NCI-H446 treated with DMSO at 0.1 percent for 48 hours (cell line): Measurements from ENCODE around the gene CDKAL1.

Experiments
- DNase-seq: peaks from one replicate; lab custom pipeline; 2025; lab: John Stamatoyannopoulos, UW

Gene CDKAL1

DNA sequence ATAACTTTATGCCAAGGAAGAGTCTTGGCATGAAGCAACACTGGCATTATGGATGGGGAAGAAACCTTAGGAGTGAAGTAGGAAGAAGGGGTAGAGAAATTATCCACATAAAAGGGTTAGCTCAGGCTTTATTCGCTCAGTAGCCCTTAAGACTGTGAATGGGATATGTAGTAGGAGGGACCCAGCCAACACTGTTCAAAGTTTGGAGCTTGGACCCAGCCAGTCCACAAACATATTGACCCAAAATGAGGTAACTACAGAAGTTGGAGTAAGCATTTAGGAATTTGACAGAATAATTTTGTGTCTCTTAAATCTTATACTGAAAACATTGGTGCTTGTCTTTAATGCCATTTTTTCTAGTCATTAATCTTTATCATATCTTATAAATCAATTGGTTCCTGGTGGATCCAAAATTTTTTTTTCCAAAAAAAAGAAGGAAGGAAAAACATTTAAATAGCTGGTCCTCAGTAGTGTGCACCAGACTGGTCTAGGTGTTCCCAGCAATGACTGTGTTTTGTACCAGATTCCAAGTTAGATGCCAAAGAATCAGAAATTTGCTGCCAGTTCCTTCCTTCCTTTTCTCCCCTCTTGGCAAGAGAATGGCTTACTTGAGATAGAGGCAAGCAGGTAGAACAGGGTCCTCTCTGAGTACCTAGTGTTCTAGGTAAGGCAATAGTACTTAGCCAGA lies 607.5 kb downstream of the CDKAL1 start:
- DNase-seq, result no peak

DNA sequence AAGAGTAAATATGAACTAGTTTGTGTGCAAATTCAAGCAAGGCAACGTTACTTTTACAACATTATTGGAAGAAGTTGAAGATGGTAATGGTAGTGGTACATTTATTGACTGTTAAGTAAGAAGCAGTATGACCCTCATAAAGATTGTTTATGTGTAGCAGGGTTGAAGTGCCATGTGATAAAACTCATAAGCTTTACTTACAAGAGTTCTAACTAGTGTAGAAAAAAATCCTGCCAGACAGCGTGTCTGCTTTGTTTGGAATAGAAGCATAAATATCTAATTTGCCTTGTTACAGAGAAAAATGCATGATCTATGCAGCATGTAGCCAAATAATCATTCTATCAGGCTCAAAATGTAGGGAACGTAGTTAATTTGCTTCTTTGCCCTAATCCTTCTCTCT lies 608.5 kb downstream of the CDKAL1 start:
- no peak for DNase-seq

DNA sequence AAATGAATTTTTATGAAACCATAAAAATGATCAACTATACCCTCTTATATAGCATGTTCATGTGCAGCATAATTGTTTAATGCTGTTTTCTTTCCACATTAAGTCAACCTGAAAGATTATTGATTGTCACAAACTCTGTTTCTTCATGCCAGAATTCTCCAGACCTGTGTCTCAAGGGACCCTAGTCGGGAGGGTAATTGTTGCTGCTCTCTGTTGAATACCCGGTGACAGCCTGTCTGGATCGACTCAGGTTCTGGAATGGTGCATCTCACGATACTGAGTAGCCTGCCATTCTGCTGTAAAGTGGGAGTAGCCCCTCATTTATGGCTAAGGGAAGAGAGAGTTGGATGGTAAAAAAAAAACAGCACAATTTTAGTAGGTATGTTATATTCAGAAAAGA lies 609.4 kb downstream of the CDKAL1 start:
- DNase-seq, result no peak

DNA sequence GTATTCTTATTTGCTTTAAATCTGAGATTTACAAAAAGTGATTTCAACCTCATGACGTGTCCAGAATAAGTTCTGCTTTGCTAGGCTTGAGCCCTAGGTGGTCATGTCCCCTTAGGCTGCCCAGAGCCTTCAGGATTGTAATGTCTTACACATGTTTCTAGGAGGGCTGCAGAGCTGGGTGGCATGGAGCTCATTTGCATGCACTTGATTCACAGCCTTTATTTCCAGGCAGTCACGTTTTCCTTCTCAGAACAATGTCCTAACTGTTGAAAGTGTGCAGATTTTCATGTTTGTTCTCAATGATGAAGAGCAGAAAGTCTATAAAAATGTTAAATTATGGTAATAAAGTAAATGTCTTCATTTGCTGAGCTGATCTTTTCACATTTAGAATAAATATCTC lies 610.7 kb downstream of the CDKAL1 start:
- no peak for DNase-seq

DNA sequence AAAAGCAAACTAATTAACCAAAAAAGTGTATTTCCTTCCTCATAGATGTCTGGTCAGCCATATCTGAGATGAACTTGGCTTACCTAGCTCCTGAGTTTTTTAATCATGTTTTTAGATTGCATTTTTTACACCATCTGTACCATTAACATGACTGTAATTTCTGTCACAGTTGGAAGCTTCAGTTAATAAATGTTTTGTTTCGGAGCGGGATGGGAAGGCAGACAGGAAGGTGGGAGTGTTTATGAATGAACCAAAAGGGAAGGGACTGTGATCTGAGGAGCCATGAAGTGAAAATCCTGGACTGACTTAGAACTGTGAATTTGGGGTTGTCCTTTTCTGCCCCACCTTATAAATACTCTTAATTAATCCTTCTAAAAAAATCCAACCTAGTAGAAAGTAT lies 613.7 kb downstream of the CDKAL1 start:
- no peak for DNase-seq

DNA sequence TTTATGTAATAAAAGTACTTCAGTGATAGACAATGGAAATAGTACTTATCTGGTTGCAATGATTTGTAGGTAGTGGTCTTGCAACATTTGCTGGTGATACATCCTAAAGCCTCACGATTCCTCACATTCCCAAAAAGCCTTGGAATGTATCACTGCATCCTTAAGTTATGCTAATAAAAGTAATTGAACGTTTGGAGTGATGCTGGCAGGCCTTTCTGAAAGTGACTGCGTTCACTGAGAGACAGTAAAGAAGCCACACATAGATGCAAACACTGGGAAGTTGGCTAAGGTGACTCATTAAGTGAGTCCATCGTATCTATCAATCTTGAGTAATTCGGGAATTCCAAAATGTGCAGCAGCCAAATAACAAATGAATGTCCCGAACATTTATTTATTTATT lies 615.2 kb downstream of the CDKAL1 start:
- DNase-seq, result no peak

DNA sequence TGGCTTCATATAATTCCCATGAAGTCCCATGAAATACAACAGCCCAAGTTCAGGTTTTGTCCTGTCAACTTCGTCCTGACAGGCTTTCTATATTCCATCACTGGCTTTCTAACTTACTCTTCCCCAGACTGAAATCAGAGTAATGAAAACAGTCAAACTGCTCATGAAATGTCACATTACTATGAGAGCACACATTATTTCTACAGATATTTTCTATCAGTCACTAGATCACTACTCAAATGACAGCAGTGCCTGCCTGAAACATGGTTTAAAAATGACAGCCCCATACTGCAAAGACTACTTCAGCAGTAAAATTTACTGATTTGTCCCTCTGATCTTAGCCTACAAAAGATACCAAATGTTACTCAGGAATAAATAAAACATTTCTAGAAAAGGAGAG lies 616.4 kb downstream of the CDKAL1 start:
- no peak for DNase-seq

DNA sequence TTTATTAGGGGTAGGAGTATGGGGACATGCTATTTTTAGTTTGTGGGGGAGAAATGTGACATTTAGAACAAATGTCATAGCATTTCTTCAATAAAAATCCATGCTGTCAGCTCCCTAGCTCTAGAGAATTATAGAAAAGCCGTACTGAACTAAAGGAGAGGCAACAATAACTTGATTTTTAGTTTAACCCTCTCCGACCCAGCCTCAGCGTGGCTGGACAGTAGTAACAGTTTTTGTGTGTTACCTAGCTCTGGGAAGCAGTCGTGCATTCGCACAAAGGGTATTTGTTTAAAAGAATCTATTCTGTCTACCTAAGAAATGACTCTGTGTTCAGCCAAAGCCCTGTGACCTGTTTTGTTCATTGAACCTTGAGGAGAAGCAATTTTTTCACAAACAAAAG lies 616.9 kb downstream of the CDKAL1 start:
- no peak for DNase-seq

DNA sequence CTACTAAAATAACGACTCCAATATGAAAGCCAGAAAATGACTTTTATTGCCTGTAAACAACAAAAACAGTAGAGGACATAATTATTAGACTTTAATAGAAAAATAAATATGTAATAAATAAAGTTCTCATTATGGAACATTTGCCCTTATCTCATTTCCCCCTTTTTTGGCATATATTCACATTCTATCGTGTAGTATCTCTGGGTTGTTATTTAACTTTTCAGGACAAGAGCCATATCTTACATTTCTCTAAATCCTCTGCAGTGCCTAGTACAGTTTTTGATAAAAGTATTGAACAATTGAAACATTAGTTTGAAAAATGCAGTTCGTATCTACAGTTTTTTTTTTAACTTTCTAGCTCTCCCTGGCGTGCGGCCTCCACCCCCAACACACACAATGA lies 617.3 kb downstream of the CDKAL1 start:
- no peak for DNase-seq

DNA sequence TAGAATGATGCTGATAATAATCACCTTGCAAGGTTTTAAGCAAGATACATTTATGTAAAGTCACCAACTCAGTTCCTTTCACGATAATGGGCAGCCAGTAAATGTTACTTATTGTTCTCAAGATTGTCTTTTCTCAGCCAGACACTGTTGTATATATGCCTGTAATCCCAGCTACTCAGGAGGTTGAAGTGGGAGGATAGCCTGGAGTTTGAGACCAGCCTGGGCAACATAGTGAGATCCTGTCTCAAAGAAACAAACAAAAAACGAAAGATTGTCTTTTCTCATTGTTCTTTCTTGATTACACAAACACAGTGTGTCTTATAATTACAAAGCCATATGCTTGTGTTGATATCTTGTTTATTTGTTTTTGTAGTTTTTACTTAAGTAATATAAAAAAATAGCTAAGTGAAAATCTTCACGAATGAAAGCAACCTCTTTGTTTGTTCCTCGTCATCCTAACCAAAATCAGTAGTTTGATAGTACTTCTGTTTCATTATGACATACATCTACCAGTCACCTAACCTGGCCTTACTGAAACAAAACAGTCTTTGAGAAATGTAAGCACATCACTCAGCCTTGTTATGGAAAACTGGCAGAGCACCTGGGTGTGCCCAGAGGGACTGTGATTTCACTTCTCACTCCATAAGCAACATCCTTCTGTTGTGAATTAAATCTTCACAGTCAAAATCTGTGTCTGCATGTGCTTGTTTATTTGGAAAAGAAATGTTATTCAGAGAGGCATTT lies 623.1 kb downstream of the CDKAL1 start:
- no peak for DNase-seq

DNA sequence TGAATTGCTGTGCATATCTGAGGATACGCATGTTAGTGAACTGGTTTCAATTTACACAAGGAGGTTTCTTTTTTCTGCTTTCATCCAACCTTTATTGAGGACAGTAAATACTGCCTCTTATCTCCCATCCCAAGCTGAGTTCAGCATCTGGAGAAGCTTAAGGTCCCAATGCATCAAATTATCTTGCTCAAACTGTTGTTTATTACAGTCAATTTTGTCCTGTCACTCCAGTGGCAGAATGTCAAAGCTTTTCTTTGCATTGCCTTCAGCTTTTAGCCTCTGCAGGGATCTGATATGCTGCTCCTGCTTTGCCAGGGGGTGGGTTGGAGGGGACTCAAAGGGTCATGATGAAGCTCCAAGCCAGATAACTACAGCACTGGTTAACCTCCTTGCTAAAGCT lies 623.9 kb downstream of the CDKAL1 start:
- no peak for DNase-seq

DNA sequence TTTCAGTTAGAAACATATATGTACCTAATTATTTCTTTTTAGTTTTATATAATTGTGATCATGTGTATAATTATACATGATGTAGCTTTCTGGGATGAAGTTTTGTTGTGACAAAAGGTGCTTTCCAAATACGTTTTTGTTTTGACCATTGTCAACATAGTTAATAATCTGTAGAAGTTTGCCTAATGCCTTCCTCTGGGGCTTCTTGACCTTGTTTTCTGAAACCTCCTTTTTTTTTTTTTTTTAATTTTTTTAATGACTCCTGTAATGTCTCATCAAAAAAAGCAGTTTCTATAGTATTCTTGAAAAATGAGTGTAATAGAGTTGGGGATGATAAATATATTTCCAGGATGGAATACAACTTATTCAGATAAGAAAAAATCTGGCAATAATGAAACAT lies 624.6 kb downstream of the CDKAL1 start:
- no peak for DNase-seq

DNA sequence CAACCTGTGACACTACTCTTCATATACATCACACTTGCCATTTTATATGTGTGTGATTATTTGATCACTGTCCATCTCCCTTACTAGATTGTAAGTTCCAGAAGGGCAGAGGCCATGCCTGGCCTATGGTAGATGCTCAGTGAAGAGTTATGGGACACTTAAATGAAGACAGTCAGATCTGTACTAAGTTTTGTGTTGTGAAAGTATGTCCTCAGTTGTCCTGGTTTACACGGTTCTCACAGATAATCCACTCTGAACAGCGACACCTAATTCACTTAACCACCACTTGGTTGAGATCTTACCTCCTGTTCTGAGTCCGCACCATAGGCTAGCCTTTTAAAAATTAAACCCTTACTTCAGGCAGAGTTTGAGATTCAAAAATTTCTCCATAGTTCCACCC lies 625.2 kb downstream of the CDKAL1 start:
- DNase-seq, result no peak

DNA sequence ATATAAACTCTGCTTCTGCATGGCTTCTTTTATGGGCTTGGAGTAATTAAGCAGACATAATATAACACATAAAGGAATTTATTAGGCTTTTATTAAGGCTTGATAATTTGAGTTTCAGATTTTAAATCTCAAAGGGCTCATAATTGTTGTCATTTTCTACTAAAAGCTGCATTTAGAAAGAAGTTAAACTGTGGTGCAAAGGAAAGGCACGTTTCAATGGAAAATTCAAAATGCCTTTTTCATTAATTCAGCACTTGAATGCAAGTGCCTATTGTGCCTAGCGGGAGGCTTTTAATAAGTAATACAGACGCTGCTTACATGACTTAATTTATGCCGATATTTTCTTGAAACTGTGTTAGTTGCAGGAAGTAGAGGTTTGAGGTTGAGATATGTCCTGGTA lies 627.5 kb downstream of the CDKAL1 start:
- no peak for DNase-seq

DNA sequence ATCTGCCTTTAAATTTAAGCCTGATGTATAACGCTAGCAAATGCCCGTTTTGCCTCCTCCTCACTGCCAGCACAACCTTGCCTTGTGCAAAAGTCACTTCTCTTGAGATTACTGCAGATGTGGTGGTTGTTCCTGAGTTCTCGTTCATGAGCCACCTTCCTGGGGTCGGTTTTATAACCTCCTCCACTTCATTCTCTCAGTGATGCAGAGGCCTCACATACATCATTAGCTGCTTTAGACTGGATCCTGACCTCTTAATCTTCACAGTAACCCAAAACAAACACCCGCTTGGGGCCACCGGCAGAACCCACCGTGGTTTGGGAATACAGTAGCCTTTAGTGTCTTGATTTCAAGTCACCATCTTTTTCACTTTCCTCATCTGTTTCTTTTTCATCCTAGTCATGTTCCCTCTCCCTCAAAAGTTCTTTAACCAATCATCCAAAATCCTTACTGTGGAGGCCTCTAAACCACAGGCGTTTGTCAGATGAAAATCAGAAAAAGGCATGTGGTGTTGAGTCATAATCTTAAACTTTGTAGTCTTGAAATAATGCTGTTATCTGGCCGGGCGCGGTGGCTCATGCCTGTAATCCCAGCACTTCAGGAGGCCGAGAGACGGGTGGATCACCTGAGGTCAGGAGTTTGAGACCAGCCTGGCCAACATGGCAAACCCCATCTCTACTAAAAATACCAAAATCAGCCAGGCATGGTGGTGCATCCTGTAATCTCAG lies 629.0 kb downstream of the CDKAL1 start:
- no peak for DNase-seq

DNA sequence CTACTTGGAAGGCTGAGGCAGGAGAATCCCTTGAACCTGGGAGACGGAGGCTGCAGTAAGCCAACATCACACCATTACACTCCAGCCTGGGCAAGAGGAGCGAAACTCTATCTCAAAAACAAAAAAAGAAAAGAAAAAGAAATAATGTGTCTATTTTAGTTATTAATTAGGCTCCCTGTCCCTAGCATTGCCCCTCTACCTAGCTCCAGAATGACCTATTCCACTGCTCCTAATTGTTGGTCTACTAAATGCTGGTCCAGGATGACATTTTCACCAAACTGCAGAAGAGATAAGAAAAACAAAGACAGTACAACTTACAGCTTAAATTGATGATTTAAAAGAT lies 629.6 kb downstream of the CDKAL1 start:
- DNase-seq, result no peak

DNA sequence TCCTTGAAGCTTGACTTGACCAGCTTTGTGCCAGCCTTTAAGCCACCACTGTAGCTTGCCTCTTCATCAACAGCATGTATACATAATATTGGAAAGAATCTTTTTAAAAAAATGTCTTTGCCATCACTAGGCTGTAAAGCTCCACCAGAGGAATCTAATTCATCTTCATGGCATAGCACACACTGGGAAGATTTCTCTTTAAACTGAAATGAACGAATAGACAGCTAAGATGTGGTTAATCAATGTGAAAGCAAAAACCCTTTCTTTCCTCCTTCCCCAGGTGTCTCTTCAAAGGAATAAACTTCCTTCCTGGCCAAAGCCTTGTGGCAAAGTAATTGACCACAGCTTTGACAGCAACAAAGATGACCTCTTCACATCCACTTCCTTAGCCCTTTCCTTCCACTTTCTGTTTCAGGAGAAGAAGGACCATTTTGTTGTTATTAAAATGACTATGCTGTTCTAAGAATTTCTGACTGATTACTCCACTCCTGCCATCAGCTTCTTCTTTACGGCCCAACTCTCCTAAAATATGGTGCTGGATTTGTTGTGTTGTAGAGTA lies 630.6 kb downstream of the CDKAL1 start:
- DNase-seq, result no peak

DNA sequence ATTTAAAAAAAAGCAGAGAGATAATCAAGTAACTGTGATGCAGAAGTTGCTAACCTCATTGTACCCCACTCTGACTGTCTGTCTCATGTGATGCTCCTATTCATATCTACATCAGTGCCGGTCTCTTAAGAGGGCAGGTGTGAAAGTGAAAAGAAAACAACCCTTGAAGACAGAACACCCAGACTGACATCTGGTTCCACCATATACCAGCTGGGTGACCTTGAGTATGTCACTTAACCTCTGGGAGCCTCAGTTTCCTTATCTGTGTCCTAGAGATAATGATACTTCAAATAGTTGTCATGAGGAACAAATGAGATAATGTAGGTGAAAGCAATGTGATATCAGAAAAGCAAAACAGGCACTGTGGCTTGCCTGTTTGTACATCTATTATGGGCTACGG lies 632.5 kb downstream of the CDKAL1 start:
- DNase-seq, result no peak

DNA sequence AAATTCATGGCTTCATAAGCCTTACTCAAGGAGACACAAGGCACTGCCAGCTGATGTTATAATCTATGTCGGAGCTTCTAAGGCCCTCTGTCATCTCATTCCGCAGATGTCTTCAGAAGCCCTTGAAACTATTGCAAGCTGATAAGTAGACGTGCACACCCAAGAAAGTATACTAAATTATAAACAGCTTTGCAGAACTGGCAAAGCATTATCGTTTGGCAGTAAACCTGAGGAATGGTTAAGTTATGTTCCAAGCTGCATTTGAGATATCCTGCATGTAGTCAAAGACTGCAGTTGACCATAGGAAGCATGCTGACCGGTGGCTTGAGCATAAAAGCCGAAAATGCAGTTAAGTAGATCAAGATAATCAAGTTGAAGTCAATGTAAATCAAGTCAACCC lies 633.5 kb downstream of the CDKAL1 start:
- no peak for DNase-seq

DNA sequence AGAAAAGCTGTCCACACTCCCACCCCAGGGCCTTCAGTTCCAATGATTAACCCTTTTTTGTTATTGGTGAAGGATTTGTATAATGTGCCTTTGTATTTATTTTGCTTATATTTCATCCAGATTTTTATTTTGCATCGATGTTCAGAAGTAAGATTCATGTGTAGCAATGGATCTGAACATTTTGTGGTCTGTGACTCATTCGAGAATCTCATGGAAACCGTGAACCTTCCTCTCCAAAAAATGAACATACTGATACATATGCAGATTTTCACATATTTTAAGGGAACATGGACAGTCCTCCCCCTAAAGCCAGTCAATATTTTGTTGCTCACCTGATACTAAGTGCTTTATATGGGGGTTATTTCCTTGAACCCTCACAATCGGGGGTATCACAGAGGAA lies 637.5 kb downstream of the CDKAL1 start:
- no peak for DNase-seq

DNA sequence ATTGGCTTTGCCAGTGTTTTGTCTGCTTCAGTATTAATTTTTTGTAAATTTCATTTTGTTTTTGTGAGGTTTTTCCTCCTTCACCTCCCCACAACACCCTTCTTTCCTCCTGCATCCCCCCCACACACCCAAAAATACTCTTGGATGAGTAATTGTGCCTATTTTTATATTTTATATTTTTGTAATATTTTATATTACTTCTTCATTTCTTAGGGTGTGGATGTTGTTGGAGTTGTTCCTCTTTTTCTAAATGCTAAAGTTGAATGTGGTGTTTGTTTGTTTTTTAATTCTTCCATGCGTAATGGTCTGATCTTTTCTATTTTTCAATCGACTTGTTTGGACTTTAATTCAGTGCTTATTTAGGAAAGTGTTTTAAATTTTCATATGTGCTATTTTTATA lies 638.8 kb downstream of the CDKAL1 start:
- DNase-seq, result no peak

DNA sequence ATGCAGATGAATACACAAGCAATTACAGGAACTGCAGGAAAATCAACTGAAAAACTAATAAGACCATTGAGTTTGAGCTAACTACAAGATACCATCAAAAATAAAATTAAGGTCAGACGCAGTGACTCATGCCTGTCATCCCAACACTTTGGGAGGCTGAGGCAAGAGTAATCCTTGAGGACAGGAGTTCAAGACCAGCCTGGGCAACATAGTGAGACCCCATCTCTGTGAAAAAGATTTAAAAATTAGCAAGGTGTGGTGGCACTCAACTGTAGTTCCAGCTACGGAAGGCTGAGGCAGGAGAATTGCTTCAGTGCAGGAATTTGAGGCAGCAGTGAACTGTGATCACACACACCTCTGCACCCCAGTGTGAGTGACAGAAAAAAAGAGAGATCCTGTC lies 639.4 kb downstream of the CDKAL1 start:
- DNase-seq, result no peak

DNA sequence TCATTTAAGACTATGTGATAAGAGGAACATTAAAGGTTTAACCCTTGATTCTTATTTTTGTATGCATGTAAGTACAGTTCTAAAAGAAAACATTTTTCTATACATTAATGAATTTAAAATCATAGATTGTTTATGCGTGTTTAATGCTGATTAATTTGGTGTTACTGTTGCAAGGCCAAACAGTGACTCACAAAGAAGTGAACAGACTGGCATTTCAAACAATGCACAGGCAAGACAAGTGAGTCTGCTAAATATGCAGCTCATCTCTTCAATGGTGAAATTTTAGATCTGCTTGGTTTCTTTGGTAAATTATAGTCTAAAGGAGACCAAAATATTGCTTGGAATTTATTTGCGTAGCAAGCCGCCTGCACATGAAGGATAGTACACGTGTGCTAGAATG lies 641.9 kb downstream of the CDKAL1 start:
- no peak for DNase-seq
